ENCODE data around the gene NONO.
A peak's percentile ranks its signal among the peaks of the same experiment; 100 is the strongest.

- TF ChIP-seq POLR2A (IDR thresholded peaks at IDR 0.05), result peak; percentile 48 to 53
- TF ChIP-seq, protein P1, sequence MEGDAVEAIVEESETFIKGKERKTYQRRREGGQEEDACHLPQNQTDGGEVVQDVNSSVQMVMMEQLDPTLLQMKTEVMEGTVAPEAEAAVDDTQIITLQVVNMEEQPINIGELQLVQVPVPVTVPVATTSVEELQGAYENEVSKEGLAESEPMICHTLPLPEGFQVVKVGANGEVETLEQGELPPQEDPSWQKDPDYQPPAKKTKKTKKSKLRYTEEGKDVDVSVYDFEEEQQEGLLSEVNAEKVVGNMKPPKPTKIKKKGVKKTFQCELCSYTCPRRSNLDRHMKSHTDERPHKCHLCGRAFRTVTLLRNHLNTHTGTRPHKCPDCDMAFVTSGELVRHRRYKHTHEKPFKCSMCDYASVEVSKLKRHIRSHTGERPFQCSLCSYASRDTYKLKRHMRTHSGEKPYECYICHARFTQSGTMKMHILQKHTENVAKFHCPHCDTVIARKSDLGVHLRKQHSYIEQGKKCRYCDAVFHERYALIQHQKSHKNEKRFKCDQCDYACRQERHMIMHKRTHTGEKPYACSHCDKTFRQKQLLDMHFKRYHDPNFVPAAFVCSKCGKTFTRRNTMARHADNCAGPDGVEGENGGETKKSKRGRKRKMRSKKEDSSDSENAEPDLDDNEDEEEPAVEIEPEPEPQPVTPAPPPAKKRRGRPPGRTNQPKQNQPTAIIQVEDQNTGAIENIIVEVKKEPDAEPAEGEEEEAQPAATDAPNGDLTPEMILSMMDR (IDR thresholded peaks at IDR 0.05 in 4 of 5, conservative IDR thresholded peaks at IDR 0.05 in 1 of 5), result peak in 1 of 5 experiments; percentile 22
Observed at GRCh38 chrX:71254092-71254963, 29.1 kb upstream of the NONO start, which contains the start of gene ZMYM3.

Data from gastrocnemius medialis (tissue), 4 donors.